Measurements from ENCODE around the gene CDADC1.

DNA sequence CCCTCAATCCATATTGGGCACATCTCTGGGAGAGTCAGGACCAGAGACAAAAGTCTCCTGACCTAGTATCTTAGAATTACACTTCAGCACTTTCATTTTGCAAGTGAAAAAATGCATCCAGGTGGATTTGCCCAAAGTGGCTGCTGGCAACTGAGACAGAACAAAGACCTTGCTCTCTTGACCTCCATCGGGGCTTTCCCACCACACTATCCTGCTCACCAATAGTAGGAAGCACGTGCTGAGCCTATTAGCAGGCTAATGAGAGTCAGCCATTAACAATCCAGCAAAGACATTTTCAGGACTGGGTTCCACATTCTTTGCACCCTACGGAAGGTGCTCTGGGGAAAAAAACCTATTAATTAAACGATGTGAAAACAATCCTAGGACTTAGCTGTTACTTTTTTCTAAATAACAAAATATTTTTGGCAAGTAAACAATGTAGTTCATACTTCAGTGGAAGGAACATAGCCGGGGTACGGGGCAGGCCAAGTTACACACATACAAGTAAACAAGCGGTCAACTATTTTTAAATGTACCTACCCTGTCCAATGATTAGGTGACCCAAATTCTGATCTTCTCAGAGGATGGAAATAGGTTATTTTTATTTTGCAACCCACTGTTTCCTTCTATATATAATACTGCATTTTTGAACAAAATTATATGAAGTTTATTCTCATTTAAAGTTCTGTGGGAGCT lies 78.6 kb downstream of the CDADC1 start:
- TF ChIP-seq EZH2 (IDR thresholded peaks at IDR 0.05; ENCODE audit: low read depth, unreplicated experiment), result no peak
- TF ChIP-seq, protein P1, sequence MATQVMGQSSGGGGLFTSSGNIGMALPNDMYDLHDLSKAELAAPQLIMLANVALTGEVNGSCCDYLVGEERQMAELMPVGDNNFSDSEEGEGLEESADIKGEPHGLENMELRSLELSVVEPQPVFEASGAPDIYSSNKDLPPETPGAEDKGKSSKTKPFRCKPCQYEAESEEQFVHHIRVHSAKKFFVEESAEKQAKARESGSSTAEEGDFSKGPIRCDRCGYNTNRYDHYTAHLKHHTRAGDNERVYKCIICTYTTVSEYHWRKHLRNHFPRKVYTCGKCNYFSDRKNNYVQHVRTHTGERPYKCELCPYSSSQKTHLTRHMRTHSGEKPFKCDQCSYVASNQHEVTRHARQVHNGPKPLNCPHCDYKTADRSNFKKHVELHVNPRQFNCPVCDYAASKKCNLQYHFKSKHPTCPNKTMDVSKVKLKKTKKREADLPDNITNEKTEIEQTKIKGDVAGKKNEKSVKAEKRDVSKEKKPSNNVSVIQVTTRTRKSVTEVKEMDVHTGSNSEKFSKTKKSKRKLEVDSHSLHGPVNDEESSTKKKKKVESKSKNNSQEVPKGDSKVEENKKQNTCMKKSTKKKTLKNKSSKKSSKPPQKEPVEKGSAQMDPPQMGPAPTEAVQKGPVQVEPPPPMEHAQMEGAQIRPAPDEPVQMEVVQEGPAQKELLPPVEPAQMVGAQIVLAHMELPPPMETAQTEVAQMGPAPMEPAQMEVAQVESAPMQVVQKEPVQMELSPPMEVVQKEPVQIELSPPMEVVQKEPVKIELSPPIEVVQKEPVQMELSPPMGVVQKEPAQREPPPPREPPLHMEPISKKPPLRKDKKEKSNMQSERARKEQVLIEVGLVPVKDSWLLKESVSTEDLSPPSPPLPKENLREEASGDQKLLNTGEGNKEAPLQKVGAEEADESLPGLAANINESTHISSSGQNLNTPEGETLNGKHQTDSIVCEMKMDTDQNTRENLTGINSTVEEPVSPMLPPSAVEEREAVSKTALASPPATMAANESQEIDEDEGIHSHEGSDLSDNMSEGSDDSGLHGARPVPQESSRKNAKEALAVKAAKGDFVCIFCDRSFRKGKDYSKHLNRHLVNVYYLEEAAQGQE (IDR thresholded peaks at IDR 0.05; ENCODE audit: unreplicated experiment), result no peak
- TF ChIP-seq, protein P2, sequence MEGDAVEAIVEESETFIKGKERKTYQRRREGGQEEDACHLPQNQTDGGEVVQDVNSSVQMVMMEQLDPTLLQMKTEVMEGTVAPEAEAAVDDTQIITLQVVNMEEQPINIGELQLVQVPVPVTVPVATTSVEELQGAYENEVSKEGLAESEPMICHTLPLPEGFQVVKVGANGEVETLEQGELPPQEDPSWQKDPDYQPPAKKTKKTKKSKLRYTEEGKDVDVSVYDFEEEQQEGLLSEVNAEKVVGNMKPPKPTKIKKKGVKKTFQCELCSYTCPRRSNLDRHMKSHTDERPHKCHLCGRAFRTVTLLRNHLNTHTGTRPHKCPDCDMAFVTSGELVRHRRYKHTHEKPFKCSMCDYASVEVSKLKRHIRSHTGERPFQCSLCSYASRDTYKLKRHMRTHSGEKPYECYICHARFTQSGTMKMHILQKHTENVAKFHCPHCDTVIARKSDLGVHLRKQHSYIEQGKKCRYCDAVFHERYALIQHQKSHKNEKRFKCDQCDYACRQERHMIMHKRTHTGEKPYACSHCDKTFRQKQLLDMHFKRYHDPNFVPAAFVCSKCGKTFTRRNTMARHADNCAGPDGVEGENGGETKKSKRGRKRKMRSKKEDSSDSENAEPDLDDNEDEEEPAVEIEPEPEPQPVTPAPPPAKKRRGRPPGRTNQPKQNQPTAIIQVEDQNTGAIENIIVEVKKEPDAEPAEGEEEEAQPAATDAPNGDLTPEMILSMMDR (conservative IDR thresholded peaks at IDR 0.05; ENCODE audit: low read depth in 2 of 2), result no peak
- TF ChIP-seq POLR2AphosphoS5 (IDR thresholded peaks at IDR 0.05; ENCODE audit: low read depth), result no peak
- TF ChIP-seq STAT1 (IDR thresholded peaks at IDR 0.05; ENCODE audit: unreplicated experiment), result no peak
- no peak for TF ChIP-seq JUNB (IDR thresholded peaks at IDR 0.05; ENCODE audit: unreplicated experiment)
- no peak for TF ChIP-seq CREB1 (CRISPR knock-in tag; IDR thresholded peaks at IDR 0.05; ENCODE audit: low read depth)
- no peak for TF ChIP-seq EZH2phosphoT487 (IDR thresholded peaks at IDR 0.05; ENCODE audit: unreplicated experiment)
- TF ChIP-seq ZNF114 (CRISPR knock-in tag; IDR thresholded peaks at IDR 0.05), result no peak
- TF ChIP-seq, protein P3, sequence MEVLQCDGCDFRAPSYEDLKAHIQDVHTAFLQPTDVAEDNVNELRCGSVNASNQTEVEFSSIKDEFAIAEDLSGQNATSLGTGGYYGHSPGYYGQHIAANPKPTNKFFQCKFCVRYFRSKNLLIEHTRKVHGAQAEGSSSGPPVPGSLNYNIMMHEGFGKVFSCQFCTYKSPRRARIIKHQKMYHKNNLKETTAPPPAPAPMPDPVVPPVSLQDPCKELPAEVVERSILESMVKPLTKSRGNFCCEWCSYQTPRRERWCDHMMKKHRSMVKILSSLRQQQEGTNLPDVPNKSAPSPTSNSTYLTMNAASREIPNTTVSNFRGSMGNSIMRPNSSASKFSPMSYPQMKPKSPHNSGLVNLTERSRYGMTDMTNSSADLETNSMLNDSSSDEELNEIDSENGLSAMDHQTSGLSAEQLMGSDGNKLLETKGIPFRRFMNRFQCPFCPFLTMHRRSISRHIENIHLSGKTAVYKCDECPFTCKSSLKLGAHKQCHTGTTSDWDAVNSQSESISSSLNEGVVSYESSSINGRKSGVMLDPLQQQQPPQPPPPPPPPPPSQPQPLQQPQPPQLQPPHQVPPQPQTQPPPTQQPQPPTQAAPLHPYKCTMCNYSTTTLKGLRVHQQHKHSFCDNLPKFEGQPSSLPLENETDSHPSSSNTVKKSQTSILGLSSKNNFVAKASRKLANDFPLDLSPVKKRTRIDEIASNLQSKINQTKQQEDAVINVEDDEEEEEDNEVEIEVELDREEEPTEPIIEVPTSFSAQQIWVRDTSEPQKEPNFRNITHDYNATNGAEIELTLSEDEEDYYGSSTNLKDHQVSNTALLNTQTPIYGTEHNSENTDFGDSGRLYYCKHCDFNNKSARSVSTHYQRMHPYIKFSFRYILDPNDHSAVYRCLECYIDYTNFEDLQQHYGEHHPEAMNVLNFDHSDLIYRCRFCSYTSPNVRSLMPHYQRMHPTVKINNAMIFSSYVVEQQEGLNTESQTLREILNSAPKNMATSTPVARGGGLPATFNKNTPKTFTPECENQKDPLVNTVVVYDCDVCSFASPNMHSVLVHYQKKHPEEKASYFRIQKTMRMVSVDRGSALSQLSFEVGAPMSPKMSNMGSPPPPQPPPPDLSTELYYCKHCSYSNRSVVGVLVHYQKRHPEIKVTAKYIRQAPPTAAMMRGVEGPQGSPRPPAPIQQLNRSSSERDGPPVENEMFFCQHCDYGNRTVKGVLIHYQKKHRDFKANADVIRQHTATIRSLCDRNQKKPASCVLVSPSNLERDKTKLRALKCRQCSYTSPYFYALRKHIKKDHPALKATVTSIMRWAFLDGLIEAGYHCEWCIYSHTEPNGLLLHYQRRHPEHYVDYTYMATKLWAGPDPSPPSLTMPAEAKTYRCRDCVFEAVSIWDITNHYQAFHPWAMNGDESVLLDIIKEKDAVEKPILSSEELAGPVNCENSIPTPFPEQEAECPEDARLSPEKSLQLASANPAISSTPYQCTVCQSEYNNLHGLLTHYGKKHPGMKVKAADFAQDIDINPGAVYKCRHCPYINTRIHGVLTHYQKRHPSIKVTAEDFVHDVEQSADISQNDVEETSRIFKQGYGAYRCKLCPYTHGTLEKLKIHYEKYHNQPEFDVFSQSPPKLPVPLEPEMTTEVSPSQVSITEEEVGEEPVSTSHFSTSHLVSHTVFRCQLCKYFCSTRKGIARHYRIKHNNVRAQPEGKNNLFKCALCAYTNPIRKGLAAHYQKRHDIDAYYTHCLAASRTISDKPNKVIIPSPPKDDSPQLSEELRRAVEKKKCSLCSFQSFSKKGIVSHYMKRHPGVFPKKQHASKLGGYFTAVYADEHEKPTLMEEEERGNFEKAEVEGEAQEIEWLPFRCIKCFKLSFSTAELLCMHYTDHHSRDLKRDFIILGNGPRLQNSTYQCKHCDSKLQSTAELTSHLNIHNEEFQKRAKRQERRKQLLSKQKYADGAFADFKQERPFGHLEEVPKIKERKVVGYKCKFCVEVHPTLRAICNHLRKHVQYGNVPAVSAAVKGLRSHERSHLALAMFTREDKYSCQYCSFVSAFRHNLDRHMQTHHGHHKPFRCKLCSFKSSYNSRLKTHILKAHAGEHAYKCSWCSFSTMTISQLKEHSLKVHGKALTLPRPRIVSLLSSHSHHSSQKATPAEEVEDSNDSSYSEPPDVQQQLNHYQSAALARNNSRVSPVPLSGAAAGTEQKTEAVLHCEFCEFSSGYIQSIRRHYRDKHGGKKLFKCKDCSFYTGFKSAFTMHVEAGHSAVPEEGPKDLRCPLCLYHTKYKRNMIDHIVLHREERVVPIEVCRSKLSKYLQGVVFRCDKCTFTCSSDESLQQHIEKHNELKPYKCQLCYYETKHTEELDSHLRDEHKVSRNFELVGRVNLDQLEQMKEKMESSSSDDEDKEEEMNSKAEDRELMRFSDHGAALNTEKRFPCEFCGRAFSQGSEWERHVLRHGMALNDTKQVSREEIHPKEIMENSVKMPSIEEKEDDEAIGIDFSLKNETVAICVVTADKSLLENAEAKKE (CRISPR knock-in tag; IDR thresholded peaks at IDR 0.05), result no peak
- TF ChIP-seq, protein P4, sequence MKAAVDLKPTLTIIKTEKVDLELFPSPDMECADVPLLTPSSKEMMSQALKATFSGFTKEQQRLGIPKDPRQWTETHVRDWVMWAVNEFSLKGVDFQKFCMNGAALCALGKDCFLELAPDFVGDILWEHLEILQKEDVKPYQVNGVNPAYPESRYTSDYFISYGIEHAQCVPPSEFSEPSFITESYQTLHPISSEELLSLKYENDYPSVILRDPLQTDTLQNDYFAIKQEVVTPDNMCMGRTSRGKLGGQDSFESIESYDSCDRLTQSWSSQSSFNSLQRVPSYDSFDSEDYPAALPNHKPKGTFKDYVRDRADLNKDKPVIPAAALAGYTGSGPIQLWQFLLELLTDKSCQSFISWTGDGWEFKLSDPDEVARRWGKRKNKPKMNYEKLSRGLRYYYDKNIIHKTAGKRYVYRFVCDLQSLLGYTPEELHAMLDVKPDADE (IDR thresholded peaks at IDR 0.05), result no peak
- TF ChIP-seq NANOG (IDR thresholded peaks at IDR 0.05; ENCODE audit: borderline replicate concordance), result no peak
